SK-N-SH treated with all-trans-retinoic acid at 6 μM for 48 hours (cell line): ENCODE data around the gene PIR.

Experiments used
- ATAC-seq: fragments of 200-7000 bp; cut with Tn5 transposase; 3 replicates; pipeline ENCODE4 v1.9.1; 2020; ENCODE audit warnings: mild to moderate bottlenecking, moderate library complexity
- ARNTL ChIP-seq: fragments of 450-650 bp; formaldehyde crosslinking; IDR thresholded peaks from 2 replicates; pipeline ENCODE4 v1.5.0; 2020; ENCODE audit warnings: low read depth, mild to moderate bottlenecking, moderate library complexity, borderline replicate concordance
- BACH2 ChIP-seq: fragments of 250-450 bp; sonication (Bioruptor Pico); IDR thresholded peaks from 2 replicates; pipeline ENCODE4 v1.9.0; 2021; ENCODE audit warnings: mild to moderate bottlenecking, borderline replicate concordance
- CREB5 ChIP-seq: fragments of 250-450 bp; sonication (Bioruptor Pico); IDR thresholded peaks from 2 replicates; pipeline ENCODE4 v1.5.1; 2020; ENCODE audit warnings: low read depth, mild to moderate bottlenecking, moderate library complexity
- CSDC2 ChIP-seq: fragments of 250-450 bp; sonication (Bioruptor Pico); IDR thresholded peaks from 2 replicates; pipeline ENCODE4 v1.5.0; 2020; ENCODE audit warnings: mild to moderate bottlenecking, moderate library complexity
- ESRRG ChIP-seq: fragments of 250-450 bp; sonication (Bioruptor Pico); IDR thresholded peaks from 2 replicates; pipeline ENCODE4 v1.6.1; 2021; ENCODE audit warnings: mild to moderate bottlenecking
- GLIS3 ChIP-seq: fragments of 250-450 bp; sonication (Bioruptor Pico); IDR thresholded peaks from 2 replicates; pipeline ENCODE4 v1.5.0; 2020; ENCODE audit warnings: mild to moderate bottlenecking, moderate library complexity
- ISL1 ChIP-seq: fragments of 250-450 bp; sonication (Bioruptor Pico); IDR thresholded peaks from 2 replicates; pipeline ENCODE4 v2.1.2; 2022; ENCODE audit warnings: mild to moderate bottlenecking, moderate library complexity
- PATZ1 ChIP-seq: fragments of 250-450 bp; sonication (Bioruptor Pico); IDR thresholded peaks from 2 replicates; pipeline ENCODE4 v1.8.0; 2020; ENCODE audit warnings: mild to moderate bottlenecking, moderate library complexity, borderline replicate concordance
- PPARA ChIP-seq: fragments of 250-450 bp; sonication (Bioruptor Pico); IDR thresholded peaks from 2 replicates; pipeline ENCODE4 v1.5.0; 2020; ENCODE audit warnings: mild to moderate bottlenecking, borderline replicate concordance
- RARB ChIP-seq: fragments of 250-450 bp; sonication (Bioruptor Pico); IDR thresholded peaks from 2 replicates; pipeline ENCODE4 v1.8.0; 2021; ENCODE audit warnings: mild to moderate bottlenecking, moderate library complexity
- SNAI2 ChIP-seq: fragments of 250-450 bp; sonication (Bioruptor Pico); IDR thresholded peaks from 2 replicates; pipeline ENCODE4 v1.5.0; 2020; ENCODE audit warnings: mild to moderate bottlenecking, moderate library complexity
- TCF4 ChIP-seq: fragments of 250-450 bp; sonication (Bioruptor Pico); IDR thresholded peaks from 2 replicates; pipeline ENCODE4 v1.8.0; 2021; ENCODE audit warnings: mild to moderate bottlenecking, moderate library complexity, borderline replicate concordance
- TOX ChIP-seq: fragments of 250-450 bp; sonication (Bioruptor Pico); IDR thresholded peaks from 2 replicates; pipeline ENCODE4 v1.8.0; 2021; ENCODE audit warnings: mild to moderate bottlenecking, moderate library complexity, borderline replicate concordance
- ZC3H10 ChIP-seq: fragments of 250-450 bp; sonication (Bioruptor Pico); IDR thresholded peaks from 2 replicates; pipeline ENCODE4 v1.5.1; 2021; ENCODE audit warnings: mild to moderate bottlenecking, moderate library complexity
- ZFP3 ChIP-seq: fragments of 250-450 bp; sonication (Bioruptor Pico); IDR thresholded peaks from 2 replicates; pipeline ENCODE4 v1.5.0; 2020; ENCODE audit warnings: mild to moderate bottlenecking, moderate library complexity
- ZFP30 ChIP-seq: fragments of 450-650 bp; formaldehyde crosslinking; IDR thresholded peaks from 2 replicates; pipeline ENCODE4 v1.5.0; 2022; ENCODE audit warnings: mild to moderate bottlenecking, moderate library complexity
- ZNF565 ChIP-seq: fragments of 450-650 bp; formaldehyde crosslinking; conservative IDR thresholded peaks from 2 replicates; pipeline ENCODE4 v1.5.0; 2020; ENCODE audit warnings: low read depth, mild to moderate bottlenecking, moderate library complexity
- ZNF70 ChIP-seq: fragments of 450-650 bp; formaldehyde crosslinking; IDR thresholded peaks from 2 replicates; pipeline ENCODE4 v1.5.0; 2020; ENCODE audit warnings: mild to moderate bottlenecking, moderate library complexity
- ZNF8 ChIP-seq: fragments of 450-650 bp; formaldehyde crosslinking; IDR thresholded peaks from 2 replicates; pipeline ENCODE4 v1.5.0; 2020; ENCODE audit warnings: mild to moderate bottlenecking, moderate library complexity
- TF ChIP-seq, protein P1 (sequence below): fragments of 250-450 bp; sonication (Bioruptor Pico); IDR thresholded peaks from 2 replicates; pipeline ENCODE4 v1.5.0; 2020; ENCODE audit warnings: mild to moderate bottlenecking, moderate library complexity
- TF ChIP-seq, protein P2 (sequence below): fragments of 250-450 bp; sonication (Bioruptor Pico); IDR thresholded peaks from 2 replicates; pipeline ENCODE4 v1.5.1; 2021; ENCODE audit warnings: mild to moderate bottlenecking, moderate library complexity

PIR gene

DNA sequence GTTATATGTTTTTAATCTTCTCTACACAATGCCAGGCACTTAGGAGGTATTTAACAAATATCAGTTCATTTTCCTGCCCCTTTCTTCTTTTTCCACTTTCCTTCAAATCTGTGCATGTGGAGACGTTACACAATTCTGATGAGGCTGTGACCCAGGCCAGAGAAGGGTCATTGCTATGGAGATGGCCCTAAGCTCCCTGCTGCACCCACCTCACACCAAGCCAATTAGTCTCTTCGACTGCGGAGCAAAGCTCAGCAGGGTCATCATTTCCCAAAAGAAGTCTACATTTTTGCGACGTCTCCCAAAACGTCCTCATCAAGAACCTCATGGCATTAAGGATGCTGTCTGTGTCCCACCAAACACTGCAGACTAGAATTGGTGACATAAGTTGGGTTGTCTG, 80.0 kb downstream of the PIR start:
- TF ChIP-seq ISL1 (CRISPR knock-in tag) (no peak), PPARA (no peak), ZNF8 (CRISPR knock-in tag) (no peak), ZC3H10 (CRISPR knock-in tag) (no peak), RARB (CRISPR knock-in tag) (no peak), TOX (CRISPR knock-in tag) (no peak), ZNF565 (no peak), ZFP3 (CRISPR knock-in tag) (no peak), CSDC2 (CRISPR knock-in tag) (no peak), BACH2 (CRISPR knock-in tag) (no peak), GLIS3 (no peak), TCF4 (CRISPR knock-in tag) (no peak), ESRRG (no peak)
- TF ChIP-seq, protein P1, sequence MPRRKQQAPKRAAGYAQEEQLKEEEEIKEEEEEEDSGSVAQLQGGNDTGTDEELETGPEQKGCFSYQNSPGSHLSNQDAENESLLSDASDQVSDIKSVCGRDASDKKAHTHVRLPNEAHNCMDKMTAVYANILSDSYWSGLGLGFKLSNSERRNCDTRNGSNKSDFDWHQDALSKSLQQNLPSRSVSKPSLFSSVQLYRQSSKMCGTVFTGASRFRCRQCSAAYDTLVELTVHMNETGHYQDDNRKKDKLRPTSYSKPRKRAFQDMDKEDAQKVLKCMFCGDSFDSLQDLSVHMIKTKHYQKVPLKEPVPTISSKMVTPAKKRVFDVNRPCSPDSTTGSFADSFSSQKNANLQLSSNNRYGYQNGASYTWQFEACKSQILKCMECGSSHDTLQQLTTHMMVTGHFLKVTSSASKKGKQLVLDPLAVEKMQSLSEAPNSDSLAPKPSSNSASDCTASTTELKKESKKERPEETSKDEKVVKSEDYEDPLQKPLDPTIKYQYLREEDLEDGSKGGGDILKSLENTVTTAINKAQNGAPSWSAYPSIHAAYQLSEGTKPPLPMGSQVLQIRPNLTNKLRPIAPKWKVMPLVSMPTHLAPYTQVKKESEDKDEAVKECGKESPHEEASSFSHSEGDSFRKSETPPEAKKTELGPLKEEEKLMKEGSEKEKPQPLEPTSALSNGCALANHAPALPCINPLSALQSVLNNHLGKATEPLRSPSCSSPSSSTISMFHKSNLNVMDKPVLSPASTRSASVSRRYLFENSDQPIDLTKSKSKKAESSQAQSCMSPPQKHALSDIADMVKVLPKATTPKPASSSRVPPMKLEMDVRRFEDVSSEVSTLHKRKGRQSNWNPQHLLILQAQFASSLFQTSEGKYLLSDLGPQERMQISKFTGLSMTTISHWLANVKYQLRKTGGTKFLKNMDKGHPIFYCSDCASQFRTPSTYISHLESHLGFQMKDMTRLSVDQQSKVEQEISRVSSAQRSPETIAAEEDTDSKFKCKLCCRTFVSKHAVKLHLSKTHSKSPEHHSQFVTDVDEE (CRISPR knock-in tag): no peak

DNA sequence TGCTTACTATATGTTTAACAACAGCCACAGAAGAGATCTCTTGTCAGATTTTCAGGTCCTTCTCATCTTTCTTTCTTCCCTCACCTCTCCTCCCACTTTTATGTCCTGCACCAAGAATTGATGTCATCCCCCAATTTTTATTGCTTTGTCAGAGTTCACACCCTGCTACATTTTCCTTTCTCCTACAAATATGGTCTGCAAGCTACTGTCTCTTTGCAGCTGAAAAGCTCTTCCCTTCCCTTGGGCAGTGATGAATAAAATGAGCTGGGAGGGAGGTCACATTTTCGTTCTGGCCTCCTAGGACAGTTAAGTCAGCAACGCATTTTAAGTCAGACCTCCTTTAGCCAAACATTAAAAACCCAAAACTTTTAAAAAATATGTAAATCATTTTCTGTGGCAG, 82.2 kb downstream of the PIR start:
- TF ChIP-seq ZNF70 (CRISPR knock-in tag) (no peak), CREB5 (CRISPR knock-in tag) (no peak), ARNTL (CRISPR knock-in tag) (no peak), PPARA (no peak), BACH2 (CRISPR knock-in tag) (no peak), ZFP30 (no peak), ISL1 (CRISPR knock-in tag) (no peak), ZC3H10 (CRISPR knock-in tag) (no peak), ZNF565 (no peak), TOX (CRISPR knock-in tag) (no peak), RARB (CRISPR knock-in tag) (no peak), SNAI2 (CRISPR knock-in tag) (no peak)
- TF ChIP-seq, protein P2, sequence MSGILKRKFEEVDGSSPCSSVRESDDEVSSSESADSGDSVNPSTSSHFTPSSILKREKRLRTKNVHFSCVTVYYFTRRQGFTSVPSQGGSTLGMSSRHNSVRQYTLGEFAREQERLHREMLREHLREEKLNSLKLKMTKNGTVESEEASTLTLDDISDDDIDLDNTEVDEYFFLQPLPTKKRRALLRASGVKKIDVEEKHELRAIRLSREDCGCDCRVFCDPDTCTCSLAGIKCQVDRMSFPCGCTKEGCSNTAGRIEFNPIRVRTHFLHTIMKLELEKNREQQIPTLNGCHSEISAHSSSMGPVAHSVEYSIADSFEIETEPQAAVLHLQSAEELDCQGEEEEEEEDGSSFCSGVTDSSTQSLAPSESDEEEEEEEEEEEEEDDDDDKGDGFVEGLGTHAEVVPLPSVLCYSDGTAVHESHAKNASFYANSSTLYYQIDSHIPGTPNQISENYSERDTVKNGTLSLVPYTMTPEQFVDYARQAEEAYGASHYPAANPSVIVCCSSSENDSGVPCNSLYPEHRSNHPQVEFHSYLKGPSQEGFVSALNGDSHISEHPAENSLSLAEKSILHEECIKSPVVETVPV: no peak
- ATAC-seq: no peak; the same call in 2 of the 3 replicates

More for the DNA sequence above, 80.0 kb downstream of the PIR start:
- ATAC-seq: no peak

GRCh38 chrX:15410430-15410829, 82.7 kb downstream of the PIR start:
- TF ChIP-seq PATZ1 (CRISPR knock-in tag): no peak
- TF ChIP-seq ZFP30: no peak
- no peak for TF ChIP-seq CREB5 (CRISPR knock-in tag)
- peak; percentile 85 for TF ChIP-seq ISL1 (CRISPR knock-in tag)
- no peak for TF ChIP-seq TOX (CRISPR knock-in tag)
- TF ChIP-seq, protein P2: no peak
- peak; percentile 68 for TF ChIP-seq TCF4 (CRISPR knock-in tag)
- TF ChIP-seq ZNF565: 0 out of 2 replicates have a peak, but pooled peaks have one; percentile 24
- no peak for TF ChIP-seq ZFP3 (CRISPR knock-in tag)
- TF ChIP-seq BACH2 (CRISPR knock-in tag): no peak
- ATAC-seq: peak; percentile 80
